ENCODE measurements around the gene IFI35. TPM values are rescaled to one million over a fixed set of nuclear protein-coding genes. Genes with fewer than 3 reads are reported as not detected.

IFI35 gene
- total RNA-seq, 3 donors from 2014 or later: 39.2 to 58.2 (median 39.3) TPM

DNA sequence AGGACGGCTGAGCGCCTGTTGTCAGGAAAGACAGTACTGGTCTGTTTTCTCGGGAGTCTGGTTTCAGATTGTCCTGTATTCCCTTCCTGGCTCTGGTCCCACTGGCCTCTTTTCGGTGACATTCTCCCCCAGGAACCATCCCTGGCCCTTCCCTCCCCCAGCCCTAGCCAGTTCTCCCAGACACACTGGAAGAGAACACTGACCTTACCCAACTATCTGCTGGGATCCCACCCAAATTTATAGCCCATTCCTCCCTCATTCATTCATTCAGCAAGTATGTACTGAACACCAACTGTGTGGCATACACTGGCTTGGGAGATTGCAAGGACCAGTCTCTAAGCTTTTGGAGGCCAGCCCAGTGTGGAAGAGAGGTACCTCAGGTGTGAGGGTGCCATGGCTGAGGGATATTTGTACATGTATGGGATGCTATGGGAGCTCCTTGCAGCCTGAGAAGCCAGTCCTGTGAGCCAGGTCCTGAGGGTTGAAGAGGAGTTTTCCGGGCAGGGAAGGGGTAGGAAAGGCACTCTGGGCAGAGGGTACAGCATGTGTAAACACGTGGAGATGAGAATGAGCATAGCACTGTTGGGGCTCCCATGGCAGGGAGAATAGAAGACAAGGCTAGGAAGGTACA is 23.7 kb downstream of the IFI35 start:
- no peak overlapping the region for H3K4me3 ChIP-seq
- H3K9me3 ChIP-seq: no peaks in the 10 kb centered on the region
- TF ChIP-seq, protein P1, sequence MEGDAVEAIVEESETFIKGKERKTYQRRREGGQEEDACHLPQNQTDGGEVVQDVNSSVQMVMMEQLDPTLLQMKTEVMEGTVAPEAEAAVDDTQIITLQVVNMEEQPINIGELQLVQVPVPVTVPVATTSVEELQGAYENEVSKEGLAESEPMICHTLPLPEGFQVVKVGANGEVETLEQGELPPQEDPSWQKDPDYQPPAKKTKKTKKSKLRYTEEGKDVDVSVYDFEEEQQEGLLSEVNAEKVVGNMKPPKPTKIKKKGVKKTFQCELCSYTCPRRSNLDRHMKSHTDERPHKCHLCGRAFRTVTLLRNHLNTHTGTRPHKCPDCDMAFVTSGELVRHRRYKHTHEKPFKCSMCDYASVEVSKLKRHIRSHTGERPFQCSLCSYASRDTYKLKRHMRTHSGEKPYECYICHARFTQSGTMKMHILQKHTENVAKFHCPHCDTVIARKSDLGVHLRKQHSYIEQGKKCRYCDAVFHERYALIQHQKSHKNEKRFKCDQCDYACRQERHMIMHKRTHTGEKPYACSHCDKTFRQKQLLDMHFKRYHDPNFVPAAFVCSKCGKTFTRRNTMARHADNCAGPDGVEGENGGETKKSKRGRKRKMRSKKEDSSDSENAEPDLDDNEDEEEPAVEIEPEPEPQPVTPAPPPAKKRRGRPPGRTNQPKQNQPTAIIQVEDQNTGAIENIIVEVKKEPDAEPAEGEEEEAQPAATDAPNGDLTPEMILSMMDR (IDR thresholded peaks at IDR 0.05): no peak
- H3K4me1 ChIP-seq (ENCODE audit: low read depth): no peaks in the 10 kb centered on the region
- no peaks in the 10 kb centered on the region for H3K36me3 ChIP-seq (ENCODE audit: low read depth)
- no peak for ATAC-seq
- no peak for DNase-seq
- intact Hi-C loops (cut with DNase I, micrococcal nuclease): no loop called here

DNA sequence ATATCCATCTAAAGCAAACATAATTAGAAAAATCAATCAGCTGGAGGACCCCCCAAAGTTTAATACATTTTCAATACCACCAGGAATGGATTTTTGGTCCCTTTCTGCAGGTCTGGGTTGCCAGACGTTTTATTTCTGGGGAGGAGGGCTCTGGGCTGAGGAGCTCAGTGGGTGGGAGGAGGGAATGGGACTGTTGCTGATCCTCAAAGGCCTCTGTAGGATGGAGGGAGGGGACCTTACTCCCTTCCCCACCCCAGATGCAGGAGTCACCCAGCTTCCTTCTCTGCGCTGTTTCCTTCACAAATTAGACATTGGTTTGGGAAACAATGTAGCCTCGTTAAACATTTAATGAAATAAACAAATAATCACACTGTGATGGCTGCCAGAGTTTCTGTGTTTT is 25.1 kb downstream of the IFI35 start:
- ATAC-seq (no peak), DNase-seq (no peak)
- TF ChIP-seq, protein P1 (IDR thresholded peaks at IDR 0.05): no peak
- no peaks in the 10 kb centered on the region for H3K9me3 ChIP-seq
- intact Hi-C loops (cut with DNase I, micrococcal nuclease): no loop called here
- H3K36me3 ChIP-seq (ENCODE audit: low read depth): no peaks in the 10 kb centered on the region
- H3K4me1 ChIP-seq (ENCODE audit: low read depth): no peaks in the 10 kb centered on the region
- no peak overlapping the region for H3K4me3 ChIP-seq

DNA sequence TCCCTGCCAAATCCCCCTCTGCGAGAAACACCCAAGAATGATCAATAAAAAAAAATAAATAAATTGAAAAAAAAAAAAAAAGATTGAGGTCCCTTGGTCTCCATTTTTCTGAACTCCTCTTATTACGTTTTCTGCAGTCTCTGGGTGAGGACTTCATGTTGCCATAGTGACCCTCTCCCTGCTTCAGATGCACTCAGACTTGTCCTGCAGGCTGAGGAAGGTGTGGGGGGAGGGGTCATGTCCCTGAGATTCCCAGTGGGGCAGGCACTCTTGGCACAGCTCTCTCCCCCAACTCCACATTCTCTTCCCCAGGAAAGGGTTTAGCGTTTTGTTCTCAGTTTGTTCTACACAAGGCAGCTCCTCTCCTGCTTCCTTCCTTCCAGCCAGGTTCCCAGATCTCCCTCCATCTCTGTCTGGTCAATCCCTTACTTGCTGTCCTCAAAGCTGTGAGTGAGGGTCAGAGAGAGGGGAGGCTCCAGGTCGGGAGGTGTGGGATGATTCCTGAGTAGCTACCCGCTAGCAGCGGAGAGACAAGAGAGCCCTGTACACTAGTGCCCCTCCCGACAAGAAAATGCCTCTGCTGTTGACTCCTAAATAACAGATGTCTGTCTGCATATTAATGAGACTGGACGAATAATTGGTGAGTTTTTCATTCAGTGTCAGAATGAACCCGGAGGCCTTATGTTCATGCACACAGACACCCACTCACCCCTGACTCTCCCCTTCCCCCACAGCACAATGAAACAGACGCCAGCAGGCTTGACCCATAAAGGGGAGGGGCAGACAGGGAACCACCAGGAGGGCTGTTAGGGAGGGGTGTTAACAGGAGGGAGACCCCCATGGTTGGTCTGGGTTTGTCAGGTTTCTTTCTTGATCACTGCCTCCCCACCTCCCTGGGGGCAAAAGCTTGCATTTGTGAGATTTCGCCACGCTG is 27.6 kb downstream of the IFI35 start:
- H3K4me3 ChIP-seq: no peak overlapping the region
- ATAC-seq (no peak), DNase-seq (no peak)
- H3K9me3 ChIP-seq: no peaks in the 10 kb centered on the region
- intact Hi-C loops (cut with DNase I, micrococcal nuclease): no loop called here
- no peaks in the 10 kb centered on the region for H3K36me3 ChIP-seq (ENCODE audit: low read depth)
- TF ChIP-seq, protein P1 (IDR thresholded peaks at IDR 0.05): no peak
- H3K4me1 ChIP-seq (ENCODE audit: low read depth): no peaks in the 10 kb centered on the region

DNA sequence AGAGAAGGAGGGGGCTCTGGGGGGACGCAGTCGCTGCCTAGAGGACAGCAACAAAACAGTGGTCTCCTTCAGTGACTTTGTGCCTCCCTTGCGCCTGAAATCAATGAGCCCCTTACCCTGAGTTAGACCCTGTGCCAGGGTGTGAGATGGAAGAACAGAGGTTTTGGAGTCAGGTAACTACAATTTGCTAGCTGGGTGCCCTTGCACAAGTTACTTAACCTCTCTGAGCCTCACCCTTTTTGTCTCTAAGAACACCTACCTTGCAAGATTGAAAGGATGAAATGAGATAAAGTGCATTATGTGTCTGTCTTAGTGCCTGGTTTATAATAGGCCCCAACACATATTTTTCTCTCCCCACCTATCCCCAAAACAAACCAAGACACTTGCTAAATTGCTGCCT is 28.3 kb downstream of the IFI35 start:
- no peak for DNase-seq
- no peak overlapping the region for H3K4me3 ChIP-seq
- TF ChIP-seq, protein P1 (IDR thresholded peaks at IDR 0.05): no peak
- H3K36me3 ChIP-seq (ENCODE audit: low read depth): no peaks in the 10 kb centered on the region
- H3K4me1 ChIP-seq (ENCODE audit: low read depth): no peaks in the 10 kb centered on the region
- intact Hi-C loops (cut with DNase I, micrococcal nuclease): no loop called here
- no peaks in the 10 kb centered on the region for H3K9me3 ChIP-seq
- no peak for ATAC-seq

DNA sequence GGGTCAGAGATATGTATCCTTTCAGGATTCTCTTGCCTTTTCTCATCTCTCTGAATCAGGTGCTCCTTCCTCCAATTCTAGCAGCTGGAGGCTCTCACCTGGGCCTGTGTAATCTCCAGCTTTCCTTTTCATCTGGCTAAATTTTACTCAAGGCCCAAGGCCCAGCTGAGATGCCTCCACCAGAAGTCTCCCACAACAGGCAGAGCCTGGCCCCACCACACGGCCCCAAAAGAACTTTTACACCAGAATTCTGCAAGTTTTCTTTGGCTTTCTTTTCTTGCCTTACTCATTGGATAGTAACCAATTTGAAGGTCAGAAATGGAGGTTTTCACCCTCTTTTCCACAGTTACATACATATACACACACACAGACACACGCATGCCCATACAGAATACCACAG is 33.1 kb downstream of the IFI35 start:
- H3K36me3 ChIP-seq (ENCODE audit: low read depth): no peaks in the 10 kb centered on the region
- TF ChIP-seq, protein P1 (IDR thresholded peaks at IDR 0.05): no peak
- intact Hi-C loops (cut with DNase I, micrococcal nuclease): no loop called here
- no peaks in the 10 kb centered on the region for H3K9me3 ChIP-seq
- DNase-seq (no peak), ATAC-seq (no peak)
- no peaks in the 10 kb centered on the region for H3K4me1 ChIP-seq (ENCODE audit: low read depth)
- no peak overlapping the region for H3K4me3 ChIP-seq

Data from mucosa of descending colon (tissue), 3 donors.